Endothelial cell of umbilical vein (primary cell): ENCODE measurements around the gene NKD1. TPM values are rescaled to one million over a fixed set of nuclear protein-coding genes. Genes with fewer than 3 reads are reported as not detected.

Source experiments
- BruUV-seq: library from RNA; stranded (reverse); fragments of 400-500 nt; replicated peaks from 2 replicates; lab custom pipeline; 2021; lab: Mats Ljungman, UMichigan
- CTCF ChIA-PET: fragments of 300-600, 350-600 bp; sonication (Branson Sonifier 250); formaldehyde crosslinking; loops from one replicate; lab custom pipeline; 2021; ENCODE audit warnings: antibody characterized with exemption, inconsistent platforms; lab: Charles Lee
- POLR2A ChIA-PET: fragments of 300-600, 350-600 bp; sonication (Branson Sonifier 250); formaldehyde crosslinking; loops from one replicate; lab custom pipeline; 2021; ENCODE audit warnings: antibody characterized with exemption, inconsistent platforms; lab: Charles Lee
- DNase-seq: peaks from one replicate; pipeline ENCODE4 v3.0.0-alpha.2; 2011; ENCODE audit warnings: low read depth, low spot score
- FAIRE-seq: peaks from 2 replicates; lab custom pipeline; 2011; peaks lifted over from hg19 to GRCh38; lab: Jason Lieb, UNC
- H2AFZ ChIP-seq: 2 replicates; pipeline ENCODE4 v1.6.0; 2012; ENCODE audit warnings: low read depth, low read length, control low read depth, inconsistent platforms
- H3K27ac ChIP-seq: 2 replicates; pipeline ENCODE4 v1.5.1; 2011; ENCODE audit warnings: low read depth, mild to moderate bottlenecking, control low read depth, low read length, moderate library complexity; ENCODE audit not compliant: insufficient read depth
- H3K27me3 ChIP-seq, 2 experiments: 2 replicates each; pipeline versions ENCODE4 v1.6.0 to v1.6.1; 2011; ENCODE audit warnings: low read length in 2 of 2, mixed read lengths in 1 of 2; ENCODE audit not compliant: control insufficient read depth in 2 of 2, insufficient read depth in 2 of 2
- H3K36me3 ChIP-seq, 2 experiments: 2 replicates in 1 of 2; 3 replicates in 1 of 2; pipeline ENCODE4 v1.5.1; 2011; ENCODE audit warnings: low read length in 2 of 2, mild to moderate bottlenecking in 1 of 2, moderate library complexity in 1 of 2; ENCODE audit not compliant: control insufficient read depth in 2 of 2, insufficient read depth in 2 of 2; ENCODE audit errors: extremely low read depth in 1 of 2
- H3K4me1 ChIP-seq: 3 replicates; pipeline ENCODE4 v1.5.1; 2011; ENCODE audit warnings: mild to moderate bottlenecking, low read length; ENCODE audit not compliant: control insufficient read depth, insufficient read depth; ENCODE audit errors: extremely low read depth
- H3K4me2 ChIP-seq: 2 replicates; pipeline ENCODE4 v1.6.1; 2011; ENCODE audit warnings: low read length, control low read depth, mixed read lengths; ENCODE audit not compliant: insufficient read depth
- H3K4me3 ChIP-seq, 3 experiments: fragments of 200-600 bp in 1 of 3; sonication (generic), shearing (Covaris generic) in 1 of 3; replicated peaks in 1 of 3; 2 replicates each; pipeline ENCODE4 v1.5.1; 2011 to 2016; ENCODE audit warnings: control low read depth in 3 of 3, low read length in 3 of 3, mild to moderate bottlenecking in 2 of 3, inconsistent platforms in 1 of 3, low read depth in 1 of 3, moderate library complexity in 1 of 3; ENCODE audit not compliant: insufficient read depth in 1 of 3
- H3K79me2 ChIP-seq: 2 replicates; pipeline ENCODE4 v1.6.0; 2012; ENCODE audit warnings: low read length, inconsistent platforms; ENCODE audit not compliant: control insufficient read depth, insufficient read depth
- H3K9ac ChIP-seq: replicated peaks from 2 replicates; pipeline ENCODE3; 2011; ENCODE audit warnings: low read length, control low read depth; ENCODE audit not compliant: insufficient read depth; ENCODE audit errors: extremely low read depth
- H3K9me1 ChIP-seq: replicated peaks from 3 replicates; pipeline ENCODE4 v1.6.0; 2011; ENCODE audit warnings: mild to moderate bottlenecking, low read length; ENCODE audit not compliant: control insufficient read depth, insufficient read depth; ENCODE audit errors: extremely low read depth
- H3K9me3 ChIP-seq: replicated peaks from 2 replicates; pipeline ENCODE4 v1.5.1; 2012; ENCODE audit warnings: low read length, inconsistent platforms; ENCODE audit not compliant: control insufficient read depth, insufficient read depth
- H4K20me1 ChIP-seq: replicated peaks from 2 replicates; pipeline ENCODE3; 2011; ENCODE audit warnings: mild to moderate bottlenecking, low read length; ENCODE audit not compliant: control insufficient read depth, insufficient read depth; ENCODE audit errors: extremely low read depth
- CTCF ChIP-seq, 2 donors: IDR thresholded peaks; 1 replicate in 1 of 2; 2 replicates in 1 of 2; pipeline ENCODE4 v1.5.1; 2011; ENCODE audit warnings: low read length in 2 of 2, mild to moderate bottlenecking in 2 of 2, moderate library complexity in 2 of 2, control low read depth in 1 of 2, inconsistent platforms in 1 of 2, low read depth in 1 of 2; ENCODE audit not compliant: insufficient read depth in 1 of 2; ENCODE audit errors: extremely low read depth in 1 of 2
- FOS ChIP-seq: IDR thresholded peaks from 2 replicates; pipeline ENCODE4 v1.6.1; 2011; ENCODE audit warnings: mild to moderate bottlenecking, low read length, moderate library complexity, borderline replicate concordance; ENCODE audit not compliant: insufficient read depth
- GATA2 ChIP-seq: IDR thresholded peaks from 2 replicates; pipeline ENCODE4 v1.7.0; 2011; ENCODE audit warnings: low read depth, mild to moderate bottlenecking, moderate library complexity, mixed read lengths, low read length; ENCODE audit not compliant: insufficient read length, insufficient read depth
- MAX ChIP-seq: IDR thresholded peaks from 2 replicates; pipeline ENCODE4 v1.6.1; 2011; ENCODE audit not compliant: insufficient read depth, insufficient read length
- MYC ChIP-seq: IDR thresholded peaks from one replicate; pipeline ENCODE4 v1.6.1; 2011; ENCODE audit warnings: mild to moderate bottlenecking, low read depth, low read length
- POLR2A ChIP-seq: IDR thresholded peaks from 2 replicates; pipeline ENCODE4 v1.6.1; 2012; ENCODE audit warnings: low read depth, mild to moderate bottlenecking, control low read depth, low read length
- POLR2AphosphoS5 ChIP-seq: IDR thresholded peaks from 2 replicates; pipeline ENCODE4 v1.6.1; 2012; ENCODE audit warnings: low read depth, mild to moderate bottlenecking, control low read depth, low read length, moderate library complexity; ENCODE audit not compliant: insufficient read depth
- dilution Hi-C: fragments of 300-500 bp; cut with MboI; formaldehyde crosslinking; loops from one replicate; pipeline ENCODE4 v1.15.0; 2019; ENCODE audit warnings: low sequenced_read_pairs; ENCODE audit not compliant: extremely low pct_ligation_motif_present
- intact Hi-C: fragments of 100-400 bp; cut with micrococcal nuclease; formaldehyde crosslinking; loops from one replicate; pipeline ENCODE4 v1.10.0; 2022
- polyA plus RNA-seq, 4 experiments: library from polyadenylated mRNA; depleted of rRNA in 3 of 4; stranded (reverse) in 3 of 4; unstranded in 1 of 4; fragments of >200 nt; gene quantifications; 2 replicates each; pipeline versions ENCODE4 v1.2.1 to v1.2.3, GENCODE V29; 2011 to 2012; ENCODE audit warnings: missing spikeins in 1 of 4
- total RNA-seq: library from RNA; stranded (reverse); gene quantifications from 2 replicates; pipeline ENCODE4 v1.2.3, GENCODE V29; 2021

The NKD1 gene
- total and polyA plus RNA-seq, 2 donors (not counting 3 experiments of a cell fraction or from before 2014, with no cell fraction given): not detected

- ChIA-PET CTCF (interaction anchor here (1.4 to 4.5 kb wide), 4 partner anchors 19 to 214 kb away, joined by 3 to 105 read pairs (median 48); no protein-coding TSS in a partner anchor), POLR2A (no interaction called here)
- Histone ChIP-seq H3K27me3 (no peaks in the 10 kb centered on the region), H3K4me1 (no peaks in the 10 kb centered on the region), H3K9ac (no peak overlapping the region), H3K9me3 (no peaks in the 10 kb centered on the region), H2AFZ (no peak overlapping the region), H3K4me3 (no peak overlapping the region), H3K36me3 (no peaks in the 10 kb centered on the region), H3K27ac (no peak overlapping the region), H3K79me2 (no peaks in the 10 kb centered on the region), H4K20me1 (no peaks in the 10 kb centered on the region), H3K9me1 (no peaks in the 10 kb centered on the region), H3K4me2 (no peak overlapping the region)
- BruUV-seq: no TSS peak
- dilution Hi-C loops: no loop called here
- no peak for TF ChIP-seq MAX
- TF ChIP-seq FOS: no peak
- no peak for TF ChIP-seq CTCF (IDR thresholded peaks at IDR 0.05; ENCODE audit: extremely low read depth in 1 of 2, insufficient read depth in 1 of 2, low read depth in 1 of 2, low read length in 2 of 2)
- TF ChIP-seq POLR2A: no peak
- no peak for TF ChIP-seq MYC
- TF ChIP-seq GATA2: no peak
- no peak for TF ChIP-seq POLR2AphosphoS5
- intact Hi-C loops: no loop called here
- DNase-seq (no peak), FAIRE-seq (no peak)
Observed at GRCh38 chr16:50591800-50592771, 43.9 kb downstream of the NKD1 start.
